Ascending aorta (tissue), 2 donors: ENCODE data around the gene GPR39. TPM values are rescaled to one million over a fixed set of nuclear protein-coding genes. Genes with fewer than 3 reads are reported as not detected.

Experiments used
- DNase-seq, 2 donors: peaks; one replicate each; pipeline ENCODE4 v3.0.0-alpha.2; 2019; ENCODE audit warnings: low spot score in 2 of 2
- H3K27ac ChIP-seq, 2 donors: fragments of 200-600 bp; sonication (generic); one replicate each; pipeline ENCODE4 v1.5.1; 2016 to 2017; ENCODE audit warnings: mild to moderate bottlenecking in 1 of 2
- H3K27me3 ChIP-seq: fragments of 200-600 bp; sonication (generic); one replicate; pipeline ENCODE4 v1.5.1; 2017
- H3K36me3 ChIP-seq, 2 donors: fragments of 200-600 bp; sonication (generic); one replicate each; pipeline ENCODE4 v1.5.1; 2016
- H3K4me1 ChIP-seq, 2 donors: fragments of 200-600 bp; sonication (generic); one replicate each; pipeline ENCODE4 v1.5.1; 2016 to 2017; ENCODE audit warnings: mild to moderate bottlenecking in 1 of 2
- H3K4me3 ChIP-seq, 2 donors: fragments of 200-600 bp; sonication (generic); one replicate each; pipeline ENCODE4 v1.5.1; 2016 to 2017; ENCODE audit warnings: mild to moderate bottlenecking in 1 of 2
- H3K9me3 ChIP-seq, 2 donors: fragments of 200-600 bp; sonication (generic); one replicate each; pipeline ENCODE4 v1.5.1; 2016
- intact Hi-C: fragments of 100-400 bp; cut with DNase I; formaldehyde crosslinking; loops from one replicate; pipeline ENCODE4 v1.15.1; 2023
- total RNA-seq: library from RNA; depleted of rRNA; stranded (reverse); fragments of >200 nt; gene quantifications from one replicate; pipeline ENCODE4 v1.1.0, GENCODE V29; 2016
- TF ChIP-seq, protein P1 (sequence below), 3 experiments: fragments of 200-600 bp in 2 of 3; fragments of 450-650 bp in 1 of 3; sonication (generic) in 2 of 3; IDR thresholded peaks; one replicate each; pipeline ENCODE4 v1.5.1; 2016 to 2019; ENCODE audit warnings: antibody characterized with exemption in 3 of 3, mild to moderate bottlenecking in 1 of 3, moderate library complexity in 1 of 3

The GPR39 gene
- total RNA-seq, 1 donor from 2014 or later: 0.64 TPM

DNA sequence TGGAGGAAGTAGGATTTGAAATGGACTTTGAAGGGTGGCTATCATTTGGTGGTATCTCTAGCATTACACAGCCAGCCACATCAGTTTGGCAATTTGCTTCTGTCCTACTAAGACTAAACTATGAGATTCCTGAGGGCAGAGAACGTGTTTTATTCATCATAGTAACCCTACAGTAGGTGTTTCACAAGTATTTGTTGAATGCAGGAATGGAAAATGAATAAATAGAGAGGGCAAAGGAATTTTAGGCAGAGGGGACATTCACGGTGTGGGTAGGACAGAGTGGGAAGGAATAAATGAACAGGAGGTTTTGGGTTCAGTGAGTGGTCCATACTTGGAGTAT is 15.7 kb upstream of the GPR39 start:
- Histone ChIP-seq H3K27me3 (no peaks in the 10 kb centered on the region), H3K27ac (no peak overlapping the region), H3K9me3 (no peaks in the 10 kb centered on the region), H3K36me3 (no peaks in the 10 kb centered on the region), H3K4me3 (no peak overlapping the region), H3K4me1 (no peaks in the 10 kb centered on the region)
- DNase-seq: no peak
- intact Hi-C loops: no loop called here
- TF ChIP-seq, protein P1, sequence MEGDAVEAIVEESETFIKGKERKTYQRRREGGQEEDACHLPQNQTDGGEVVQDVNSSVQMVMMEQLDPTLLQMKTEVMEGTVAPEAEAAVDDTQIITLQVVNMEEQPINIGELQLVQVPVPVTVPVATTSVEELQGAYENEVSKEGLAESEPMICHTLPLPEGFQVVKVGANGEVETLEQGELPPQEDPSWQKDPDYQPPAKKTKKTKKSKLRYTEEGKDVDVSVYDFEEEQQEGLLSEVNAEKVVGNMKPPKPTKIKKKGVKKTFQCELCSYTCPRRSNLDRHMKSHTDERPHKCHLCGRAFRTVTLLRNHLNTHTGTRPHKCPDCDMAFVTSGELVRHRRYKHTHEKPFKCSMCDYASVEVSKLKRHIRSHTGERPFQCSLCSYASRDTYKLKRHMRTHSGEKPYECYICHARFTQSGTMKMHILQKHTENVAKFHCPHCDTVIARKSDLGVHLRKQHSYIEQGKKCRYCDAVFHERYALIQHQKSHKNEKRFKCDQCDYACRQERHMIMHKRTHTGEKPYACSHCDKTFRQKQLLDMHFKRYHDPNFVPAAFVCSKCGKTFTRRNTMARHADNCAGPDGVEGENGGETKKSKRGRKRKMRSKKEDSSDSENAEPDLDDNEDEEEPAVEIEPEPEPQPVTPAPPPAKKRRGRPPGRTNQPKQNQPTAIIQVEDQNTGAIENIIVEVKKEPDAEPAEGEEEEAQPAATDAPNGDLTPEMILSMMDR (IDR thresholded peaks at IDR 0.05): no peak

DNA sequence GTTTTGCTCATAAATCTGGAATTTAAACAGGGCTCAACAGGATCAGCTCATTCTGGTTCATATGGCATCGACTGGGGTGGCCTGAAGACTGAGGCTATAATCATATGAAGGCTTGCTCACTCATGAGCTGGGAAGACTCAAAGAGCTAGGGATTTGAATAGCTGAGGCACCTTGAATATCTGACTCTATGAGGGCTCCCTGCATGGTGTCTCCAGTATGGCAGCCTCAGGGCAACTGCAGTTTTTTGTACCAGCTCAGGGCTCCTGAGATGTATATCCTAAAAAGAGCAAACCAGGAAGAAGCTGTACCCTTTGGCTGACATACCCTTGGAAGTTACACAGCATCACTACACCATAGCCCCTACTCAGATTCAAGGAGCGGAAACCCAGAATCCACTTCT is 15.3 kb upstream of the GPR39 start:
- intact Hi-C loops: no loop called here
- no peaks in the 10 kb centered on the region for H3K9me3 ChIP-seq

DNA sequence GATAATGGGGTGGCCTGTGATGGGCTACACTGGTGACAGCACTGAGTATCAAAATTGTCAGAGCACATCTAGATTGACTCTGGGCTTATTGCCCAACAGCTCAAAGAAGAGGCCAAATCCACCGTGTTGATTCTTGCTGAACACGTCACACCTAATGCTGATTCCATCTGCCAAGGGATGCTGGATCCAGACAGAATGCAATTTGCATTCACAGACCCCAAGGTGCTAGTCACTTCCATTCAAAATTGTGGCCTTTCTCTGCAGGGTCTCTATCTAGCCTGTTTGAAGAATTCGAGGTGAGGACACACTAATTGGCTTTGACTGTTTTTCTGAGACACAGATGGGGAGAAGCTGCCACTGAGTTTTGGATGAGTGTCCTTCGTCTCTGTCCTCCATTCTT is 13.5 kb upstream of the GPR39 start:
- Histone ChIP-seq H3K4me1 (no peaks in the 10 kb centered on the region), H3K4me3 (no peak overlapping the region), H3K36me3 (no peaks in the 10 kb centered on the region), H3K9me3 (no peaks in the 10 kb centered on the region), H3K27ac (no peak overlapping the region), H3K27me3 (no peaks in the 10 kb centered on the region)
- intact Hi-C loops: no loop called here
- DNase-seq: no peak
- TF ChIP-seq, protein P1 (IDR thresholded peaks at IDR 0.05): no peak

More for the DNA sequence above, 15.3 kb upstream of the GPR39 start:
- TF ChIP-seq, protein P1 (IDR thresholded peaks at IDR 0.05): no peak
- Histone ChIP-seq H3K27me3 (no peaks in the 10 kb centered on the region), H3K4me3 (no peak overlapping the region), H3K4me1 (no peaks in the 10 kb centered on the region), H3K36me3 (no peaks in the 10 kb centered on the region), H3K27ac (no peak overlapping the region)
- no peak for DNase-seq

DNA sequence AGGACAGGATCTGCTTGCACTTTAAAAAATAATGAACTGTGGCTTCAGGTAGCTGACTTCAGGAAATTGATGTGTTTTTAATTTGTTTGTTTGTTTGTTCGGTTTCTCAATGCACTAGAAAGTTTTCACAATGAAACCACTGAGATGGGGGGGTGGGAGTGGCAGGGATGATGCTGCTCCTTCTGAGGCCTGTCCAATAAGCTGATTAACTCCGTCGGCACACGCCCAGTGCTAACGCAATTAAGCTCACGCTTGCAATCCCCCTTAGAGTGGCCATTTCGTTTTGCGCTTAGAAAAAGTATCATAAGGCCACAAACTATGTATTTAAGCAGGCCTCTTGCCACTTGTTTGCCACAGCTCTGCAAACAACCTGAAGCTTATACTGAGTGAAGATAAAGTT is 12.5 kb upstream of the GPR39 start:
- Histone ChIP-seq H3K27me3 (no peaks in the 10 kb centered on the region), H3K36me3 (no peaks in the 10 kb centered on the region), H3K4me1 (no peaks in the 10 kb centered on the region), H3K9me3 (no peaks in the 10 kb centered on the region), H3K4me3 (no peak overlapping the region), H3K27ac (no peak overlapping the region)
- no peak for DNase-seq
- intact Hi-C loops: no loop called here
- TF ChIP-seq, protein P1 (IDR thresholded peaks at IDR 0.05): no peak

DNA sequence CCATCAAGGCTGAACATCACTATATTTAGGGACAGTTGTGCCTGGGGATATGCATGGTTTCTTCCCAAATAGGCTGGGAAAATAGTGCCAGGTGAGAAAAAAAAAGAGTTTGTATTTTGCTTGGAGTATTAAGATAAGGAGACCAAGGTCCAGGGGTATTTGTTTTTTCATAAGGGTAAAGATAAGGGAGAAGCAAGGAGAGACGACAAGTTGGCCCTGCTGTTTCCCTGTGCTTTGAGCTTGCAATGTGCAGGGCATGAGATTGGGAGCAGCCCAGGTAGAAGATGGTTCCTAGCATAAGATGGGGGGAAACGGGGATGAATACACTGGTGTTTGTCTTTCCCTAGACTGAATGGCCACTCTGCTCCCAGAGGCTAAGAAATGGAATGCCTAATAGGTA is 8.8 kb upstream of the GPR39 start:
- Histone ChIP-seq H3K4me1 (no peaks in the 10 kb centered on the region), H3K36me3 (no peaks in the 10 kb centered on the region), H3K9me3 (no peaks in the 10 kb centered on the region), H3K27me3 (no peaks in the 10 kb centered on the region), H3K4me3 (no peak overlapping the region), H3K27ac (no peak overlapping the region)
- DNase-seq: no peak
- intact Hi-C loops: no loop called here
- TF ChIP-seq, protein P1 (IDR thresholded peaks at IDR 0.05): no peak

DNA sequence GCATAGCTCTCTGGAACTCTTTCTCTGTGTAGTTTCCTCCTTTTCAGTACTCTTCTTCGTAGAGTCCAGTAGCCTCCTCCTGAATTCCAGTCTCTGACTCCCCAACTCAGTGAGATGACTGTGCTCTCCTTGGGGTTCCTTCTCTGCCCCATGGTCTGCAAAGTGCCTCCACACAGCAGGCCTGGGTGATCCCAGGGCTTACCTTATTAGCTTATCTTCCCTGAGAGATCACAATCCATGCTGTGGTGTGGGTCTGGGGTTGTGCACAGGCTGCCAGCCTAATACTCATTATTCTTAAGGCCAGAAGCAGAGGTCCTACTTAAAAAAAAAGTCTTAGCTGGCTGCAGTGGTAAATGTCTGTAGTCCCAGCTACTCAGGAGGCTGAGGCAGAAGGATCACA is 4.6 kb upstream of the GPR39 start:
- intact Hi-C loops: no loop called here
- H3K4me1 ChIP-seq: no peaks in the 10 kb centered on the region
- TF ChIP-seq, protein P1 (IDR thresholded peaks at IDR 0.05): no peak

More for the DNA sequence above, 4.6 kb upstream of the GPR39 start:
- no peak overlapping the region for H3K27ac ChIP-seq
- H3K27me3 ChIP-seq: no peaks in the 10 kb centered on the region
- H3K4me3 ChIP-seq: no peak overlapping the region
- H3K9me3 ChIP-seq: no peaks in the 10 kb centered on the region
- DNase-seq: no peak
- no peaks in the 10 kb centered on the region for H3K36me3 ChIP-seq
